OCI-M1 (cell line): ENCODE results near the gene ATP5MC2.
A peak's percentile ranks its signal among the peaks of the same experiment; 100 is the strongest.
"Not testable (repeated sequence)": the region's sequence is repeated elsewhere in the genome, so short reads cannot be mapped to it uniquely, and the experiment has no call there.

Experiments
- DNase-seq: peaks from one replicate; lab custom pipeline; 2025; lab: John Stamatoyannopoulos, UW

Gene ATP5MC2

GRCh38 chr12:53694756-53695151 is 18.9 kb upstream of the ATP5MC2 start:
- no peak for DNase-seq

GRCh38 chr12:53688134-53688533 is 12.3 kb upstream of the ATP5MC2 start:
- no peak for DNase-seq

- no peak for DNase-seq
These were observed 10.6 kb upstream of the ATP5MC2 start for GRCh38 chr12:53686436-53686835.

- no peak for DNase-seq
These were observed 8.9 kb upstream of the ATP5MC2 start for GRCh38 chr12:53684654-53685220.

- no peak for DNase-seq
These were observed 8.1 kb upstream of the ATP5MC2 start for GRCh38 chr12:53683983-53684382.

- DNase-seq: no peak
These were observed 7.6 kb upstream of the ATP5MC2 start for GRCh38 chr12:53683494-53683893.

GRCh38 chr12:53680061-53680460 is 4.2 kb upstream of the ATP5MC2 start:
- DNase-seq: not testable (repeated sequence)

GRCh38 chr12:53677800-53678148 is 1.9 kb upstream of the ATP5MC2 start:
- no peak for DNase-seq

- no peak for DNase-seq
These were observed 1.3 kb upstream of the ATP5MC2 start for GRCh38 chr12:53677016-53677799.

GRCh38 chr12:53676656-53677015 is 753 bp upstream of the ATP5MC2 start:
- DNase-seq: no peak

- no peak for DNase-seq
These were observed 744 bp downstream of the ATP5MC2 start for GRCh38 chr12:53674977-53675700.

GRCh38 chr12:53670971-53671370 is 4.9 kb downstream of the ATP5MC2 start:
- no peak for DNase-seq

GRCh38 chr12:53670308-53670707 is 5.6 kb downstream of the ATP5MC2 start:
- DNase-seq: no peak

GRCh38 chr12:53667080-53667479 is 8.8 kb downstream of the ATP5MC2 start:
- DNase-seq: no peak

- no peak for DNase-seq
These were observed 10.9 kb downstream of the ATP5MC2 start for GRCh38 chr12:53664936-53665335.

GRCh38 chr12:53664191-53664590 is 11.7 kb downstream of the ATP5MC2 start:
- no peak for DNase-seq

GRCh38 chr12:53660041-53660440 is 15.8 kb downstream of the ATP5MC2 start:
- DNase-seq: peak; percentile 48

GRCh38 chr12:53659571-53659981 is 16.3 kb downstream of the ATP5MC2 start:
- DNase-seq: no peak

- no peak for DNase-seq
These were observed 16.8 kb downstream of the ATP5MC2 start for GRCh38 chr12:53659011-53659551.

GRCh38 chr12:53657041-53657440 is 18.8 kb downstream of the ATP5MC2 start:
- no peak for DNase-seq

- no peak for DNase-seq
These were observed 22.3 kb downstream of the ATP5MC2 start for GRCh38 chr12:53653595-53653994.

- DNase-seq: no peak
These were observed 23.5 kb downstream of the ATP5MC2 start for GRCh38 chr12:53652366-53652765.

GRCh38 chr12:53651737-53652136 is 24.1 kb downstream of the ATP5MC2 start:
- DNase-seq: no peak
